Measurements from ENCODE around the gene MYO1H.
"Not testable (repeated sequence)": the region's sequence is repeated elsewhere in the genome, so short reads cannot be mapped to it uniquely, and the experiment has no call there.

The MYO1H gene

GRCh38 chr12:109449845-109450532 is 102.3 kb downstream of the MYO1H start:
- no peak for DNase-seq

- DNase-seq: no peak
Observed at GRCh38 chr12:109450980-109451379, 103.3 kb downstream of the MYO1H start.

GRCh38 chr12:109451400-109451799 is 103.7 kb downstream of the MYO1H start:
- no peak for DNase-seq

- no peak for DNase-seq
Observed at GRCh38 chr12:109452489-109452888, 104.8 kb downstream of the MYO1H start.

GRCh38 chr12:109455706-109456105 is 108.0 kb downstream of the MYO1H start:
- no peak for DNase-seq

- DNase-seq: no peak
Observed at GRCh38 chr12:109458086-109458485, 110.4 kb downstream of the MYO1H start.

- DNase-seq: no peak
Observed at GRCh38 chr12:109458771-109459208, 111.1 kb downstream of the MYO1H start.

- no peak for DNase-seq
Observed at GRCh38 chr12:109459247-109459646, 111.5 kb downstream of the MYO1H start.

GRCh38 chr12:109460538-109460937 is 112.8 kb downstream of the MYO1H start:
- DNase-seq: no peak

- DNase-seq: no peak
Observed at GRCh38 chr12:109461049-109461845, 113.5 kb downstream of the MYO1H start.

- DNase-seq: no peak
Observed at GRCh38 chr12:109461846-109462756, 114.4 kb downstream of the MYO1H start.

- no peak for DNase-seq
Observed at GRCh38 chr12:109462868-109463692, 115.4 kb downstream of the MYO1H start.

- DNase-seq: no peak
Observed at GRCh38 chr12:109463756-109464155, 116.1 kb downstream of the MYO1H start.

- no peak for DNase-seq
Observed at GRCh38 chr12:109464642-109465351, 117.1 kb downstream of the MYO1H start.

- no peak for DNase-seq
Observed at GRCh38 chr12:109466305-109466704, 118.6 kb downstream of the MYO1H start.

- no peak for DNase-seq
Observed at GRCh38 chr12:109466821-109467220, 119.1 kb downstream of the MYO1H start.

- DNase-seq: no peak
Observed at GRCh38 chr12:109467978-109468676, 120.4 kb downstream of the MYO1H start.

- no peak for DNase-seq
Observed at GRCh38 chr12:109469517-109469916, 121.8 kb downstream of the MYO1H start.

GRCh38 chr12:109473006-109473405 is 125.3 kb downstream of the MYO1H start:
- no peak for DNase-seq

GRCh38 chr12:109473526-109474270 is 126.0 kb downstream of the MYO1H start:
- DNase-seq: not testable (repeated sequence)
